ENCODE data around the gene ARL15. TPM values are rescaled to one million over a fixed set of nuclear protein-coding genes. Genes with fewer than 3 reads are reported as not detected.

Gene ARL15
- total and polyA plus RNA-seq, 9 of the 15 experiments (the other 6 are each of a cell fraction or from before 2014, with no cell fraction given): 18.5 to 80.4 (median 57.0) TPM

DNA sequence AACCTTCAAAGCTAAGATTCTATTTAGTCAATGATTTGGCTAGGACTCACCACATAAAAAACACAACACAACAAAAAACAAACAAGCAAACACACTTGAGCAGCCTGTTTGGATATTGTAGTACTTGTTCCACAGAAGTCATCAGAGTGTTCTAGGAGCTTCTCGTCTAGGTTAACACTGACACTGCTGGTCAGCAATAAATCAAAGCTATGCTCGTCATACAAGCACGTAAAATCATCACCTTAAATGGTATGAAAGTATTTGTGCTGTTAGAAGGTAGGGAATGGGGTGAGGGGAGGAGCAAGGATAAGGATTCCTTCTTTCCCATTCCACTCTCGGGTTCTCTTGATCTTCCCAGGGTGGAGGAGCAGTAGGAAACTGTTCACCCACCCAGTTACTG is 88.0 kb downstream of the ARL15 start:
- H3K4me2 ChIP-seq (ENCODE audit: insufficient read depth, low read length): no peak overlapping the region
- H3K36me3 ChIP-seq (ENCODE audit: control insufficient read depth, insufficient read depth, low read length): no peaks in the 10 kb centered on the region; the same call in 2 of the 3 replicates
- DNase-seq (ENCODE audit: extremely low read depth in 1 of 4, low spot score in 3 of 4) (no peak), ATAC-seq (no peak), FAIRE-seq (no peak)
- no peak overlapping the region for H3K27ac ChIP-seq (ENCODE audit: extremely low read depth, low read depth, low read length)
- no peak overlapping the region for H3K9ac ChIP-seq (ENCODE audit: insufficient read depth in 1 of 2, low read depth in 2 of 2, low read length in 2 of 2)
- no peaks in the 10 kb centered on the region for H3K9me3 ChIP-seq (replicated peaks; ENCODE audit: control insufficient read depth, insufficient read depth, low read depth, low read length)
- CTCF ChIA-PET (ENCODE audit: low intra/inter-chr PET ratio): no interaction called here
- peaks cover 4 to 26% of the 10 kb centered on the region in 2 experiments; a peak in 4 of 5 replicates for H3K4me1 ChIP-seq (replicated peaks in 1 of 2; ENCODE audit: control insufficient read depth in 2 of 2, insufficient read depth in 2 of 2, low read length in 2 of 2)
- peaks cover 4% of the 10 kb centered on the region for H3K9me1 ChIP-seq (ENCODE audit: control insufficient read depth, insufficient read depth, low read length)
- no peak overlapping the region for H3K4me3 ChIP-seq
- no TSS peak for BruUV-seq (replicated peaks)
- no peak overlapping the region for H2AFZ ChIP-seq (ENCODE audit: low read depth, low read length)
- TF ChIP-seq SIX5 (IDR thresholded peaks at IDR 0.05; ENCODE audit: borderline replicate concordance in 1 of 2, insufficient read depth in 1 of 2, low read depth in 1 of 2, low read length in 2 of 2) (no peak), MEIS2 (IDR thresholded peaks at IDR 0.05; ENCODE audit: partially characterized antibody) (peak; percentile 77), NR3C1 (CRISPR knock-in tag; IDR thresholded peaks at IDR 0.05) (no peak)
- TF ChIP-seq, protein P1, sequence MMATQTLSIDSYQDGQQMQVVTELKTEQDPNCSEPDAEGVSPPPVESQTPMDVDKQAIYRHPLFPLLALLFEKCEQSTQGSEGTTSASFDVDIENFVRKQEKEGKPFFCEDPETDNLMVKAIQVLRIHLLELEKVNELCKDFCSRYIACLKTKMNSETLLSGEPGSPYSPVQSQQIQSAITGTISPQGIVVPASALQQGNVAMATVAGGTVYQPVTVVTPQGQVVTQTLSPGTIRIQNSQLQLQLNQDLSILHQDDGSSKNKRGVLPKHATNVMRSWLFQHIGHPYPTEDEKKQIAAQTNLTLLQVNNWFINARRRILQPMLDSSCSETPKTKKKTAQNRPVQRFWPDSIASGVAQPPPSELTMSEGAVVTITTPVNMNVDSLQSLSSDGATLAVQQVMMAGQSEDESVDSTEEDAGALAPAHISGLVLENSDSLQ (IDR thresholded peaks at IDR 0.05): peak; percentile 71
- TF ChIP-seq, protein P2, sequence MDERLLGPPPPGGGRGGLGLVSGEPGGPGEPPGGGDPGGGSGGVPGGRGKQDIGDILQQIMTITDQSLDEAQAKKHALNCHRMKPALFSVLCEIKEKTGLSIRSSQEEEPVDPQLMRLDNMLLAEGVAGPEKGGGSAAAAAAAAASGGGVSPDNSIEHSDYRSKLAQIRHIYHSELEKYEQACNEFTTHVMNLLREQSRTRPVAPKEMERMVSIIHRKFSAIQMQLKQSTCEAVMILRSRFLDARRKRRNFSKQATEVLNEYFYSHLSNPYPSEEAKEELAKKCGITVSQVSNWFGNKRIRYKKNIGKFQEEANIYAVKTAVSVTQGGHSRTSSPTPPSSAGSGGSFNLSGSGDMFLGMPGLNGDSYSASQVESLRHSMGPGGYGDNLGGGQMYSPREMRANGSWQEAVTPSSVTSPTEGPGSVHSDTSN (CRISPR knock-in tag; IDR thresholded peaks at IDR 0.05; ENCODE audit: low read depth): no peak
- TF ChIP-seq, protein P2 (tag; conservative IDR thresholded peaks at IDR 0.05; ENCODE audit: low read depth): peak; percentile 54
- in situ Hi-C loops (cut with MboI): loop anchor here (25.0 kb wide), 1 partner anchor 785 kb away; no protein-coding TSS in a partner anchor
- no peaks in the 10 kb centered on the region for H3K27me3 ChIP-seq (ENCODE audit: control insufficient read depth in 2 of 2, insufficient read depth in 2 of 2, low read length in 2 of 2)
- intact Hi-C loops (cut with micrococcal nuclease): loop anchor here (10.0 kb wide), 1 partner anchor 958 kb away; no protein-coding TSS in a partner anchor
- WGBS (ENCODE audit: insufficient coverage, low coverage, missing lambda C conversion rate): 54% methylated on average over 4 of the region's 4 CpGs
- POLR2A ChIA-PET: interaction anchor here (0.5 to 0.6 kb wide), 2 partner anchors 17 to 89 kb away, joined by 3 read pairs; no protein-coding TSS in a partner anchor
- peaks cover 89% of the 10 kb centered on the region for H3K79me2 ChIP-seq (ENCODE audit: control insufficient read depth, insufficient read depth, low read length)
- H4K20me1 ChIP-seq (replicated peaks; ENCODE audit: control insufficient read depth, insufficient read depth, low read length): peaks cover 25% of the 10 kb centered on the region

Measured in K562 (cell line).